ENCODE results near the gene N4BP2. TPM values are rescaled to one million over a fixed set of nuclear protein-coding genes. Genes with fewer than 3 reads are reported as not detected.

Gene N4BP2
- total and polyA plus RNA-seq, 4 donors, result 1.8 to 33.6 (median 5.9) TPM

DNA sequence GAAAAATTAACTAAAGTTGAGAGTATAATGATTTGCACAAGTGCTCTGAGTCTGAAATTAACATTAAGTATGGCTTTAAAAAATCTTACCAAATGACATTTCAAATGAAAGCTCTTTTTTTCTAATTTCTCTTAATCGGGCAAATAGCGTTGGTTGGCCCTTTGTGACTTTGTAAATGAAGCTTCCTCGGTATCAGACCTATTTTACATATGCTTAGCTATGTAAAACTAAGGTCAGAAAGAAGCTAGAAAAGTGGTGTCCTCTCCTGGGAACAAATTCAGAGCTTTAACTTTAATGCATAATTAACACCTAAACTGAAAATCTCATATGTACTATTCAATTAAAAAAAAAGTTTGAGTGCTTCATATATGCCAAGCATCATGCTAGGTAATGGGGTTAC lies 62.7 kb downstream of the N4BP2 start:
- 92 to 95% methylated on average over 3 of the region's 3 CpGs for WGBS, 2 donors
- H3K4me1 ChIP-seq (ENCODE audit: control insufficient read depth in 5 of 5, insufficient read depth in 5 of 5, low read length in 5 of 5), result no peaks in the 10 kb centered on the region
- no peak overlapping the region for H3K27ac ChIP-seq (ENCODE audit: low read depth in 1 of 2, low read length in 1 of 2)

DNA sequence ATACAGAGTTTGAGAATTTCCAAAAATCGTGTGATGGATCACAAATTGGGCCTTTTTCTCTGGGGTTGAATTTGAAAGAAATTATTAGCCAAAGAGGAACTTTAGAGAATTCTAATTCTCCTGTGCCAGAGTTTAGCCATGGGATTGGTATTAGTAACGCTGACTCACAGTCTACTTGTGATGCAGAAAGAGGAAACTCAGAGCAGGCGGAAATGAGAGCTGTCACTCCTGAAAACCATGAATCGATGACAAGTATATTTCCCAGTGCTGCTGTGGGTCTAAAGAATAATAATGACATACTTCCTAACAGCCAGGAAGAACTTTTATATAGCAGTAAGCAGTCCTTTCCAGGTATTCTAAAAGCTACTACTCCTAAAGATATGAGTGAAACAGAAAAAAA lies 64.9 kb downstream of the N4BP2 start:
- TF ChIP-seq, protein P1, sequence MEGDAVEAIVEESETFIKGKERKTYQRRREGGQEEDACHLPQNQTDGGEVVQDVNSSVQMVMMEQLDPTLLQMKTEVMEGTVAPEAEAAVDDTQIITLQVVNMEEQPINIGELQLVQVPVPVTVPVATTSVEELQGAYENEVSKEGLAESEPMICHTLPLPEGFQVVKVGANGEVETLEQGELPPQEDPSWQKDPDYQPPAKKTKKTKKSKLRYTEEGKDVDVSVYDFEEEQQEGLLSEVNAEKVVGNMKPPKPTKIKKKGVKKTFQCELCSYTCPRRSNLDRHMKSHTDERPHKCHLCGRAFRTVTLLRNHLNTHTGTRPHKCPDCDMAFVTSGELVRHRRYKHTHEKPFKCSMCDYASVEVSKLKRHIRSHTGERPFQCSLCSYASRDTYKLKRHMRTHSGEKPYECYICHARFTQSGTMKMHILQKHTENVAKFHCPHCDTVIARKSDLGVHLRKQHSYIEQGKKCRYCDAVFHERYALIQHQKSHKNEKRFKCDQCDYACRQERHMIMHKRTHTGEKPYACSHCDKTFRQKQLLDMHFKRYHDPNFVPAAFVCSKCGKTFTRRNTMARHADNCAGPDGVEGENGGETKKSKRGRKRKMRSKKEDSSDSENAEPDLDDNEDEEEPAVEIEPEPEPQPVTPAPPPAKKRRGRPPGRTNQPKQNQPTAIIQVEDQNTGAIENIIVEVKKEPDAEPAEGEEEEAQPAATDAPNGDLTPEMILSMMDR (IDR thresholded peaks at IDR 0.05; ENCODE audit: control extremely low read depth, extremely low read depth), result no peak
- 18 to 48% methylated on average over 4 of the region's 4 CpGs for WGBS, 2 donors
- Histone ChIP-seq H3K9me3 (ENCODE audit: control insufficient read depth in 4 of 4, insufficient read depth in 3 of 4, low read length in 3 of 4) (no peaks in the 10 kb centered on the region), H3K36me3 (ENCODE audit: control insufficient read depth in 4 of 4, insufficient read depth in 4 of 4, low read length in 4 of 4) (peaks cover 4 to 23% (median 6%) of the 10 kb centered on the region in 4 donors), H3K9ac (ENCODE audit: insufficient read depth in 1 of 2, low read length in 2 of 2) (no peak overlapping the region), H3K27ac (ENCODE audit: low read depth in 1 of 2, low read length in 1 of 2) (no peak overlapping the region), H3K4me3 (no peak overlapping the region), H3K4me1 (ENCODE audit: control insufficient read depth in 5 of 5, insufficient read depth in 5 of 5, low read length in 5 of 5) (no peaks in the 10 kb centered on the region), H3K27me3 (ENCODE audit: control insufficient read depth in 3 of 3, insufficient read depth in 3 of 3, low read length in 2 of 3) (no peaks in the 10 kb centered on the region)
- DNase-seq, result peak in 2 of 3 donors; percentile 41 to 54
- peak; percentile 75 for ATAC-seq (ENCODE audit: insufficient read depth, low FRiP score)

More for the DNA sequence above, 62.7 kb downstream of the N4BP2 start:
- TF ChIP-seq, protein P1 (IDR thresholded peaks at IDR 0.05; ENCODE audit: control extremely low read depth, extremely low read depth), result no peak
- Histone ChIP-seq H3K4me3 (no peak overlapping the region), H3K9me3 (ENCODE audit: control insufficient read depth in 4 of 4, insufficient read depth in 3 of 4, low read length in 3 of 4) (no peaks in the 10 kb centered on the region), H3K9ac (ENCODE audit: insufficient read depth in 1 of 2, low read length in 2 of 2) (no peak overlapping the region), H3K36me3 (ENCODE audit: control insufficient read depth in 4 of 4, insufficient read depth in 4 of 4, low read length in 4 of 4) (peaks cover 0 to 15% (median 3%) of the 10 kb centered on the region in 4 donors), H3K27me3 (ENCODE audit: control insufficient read depth in 3 of 3, insufficient read depth in 3 of 3, low read length in 2 of 3) (no peaks in the 10 kb centered on the region)
- ATAC-seq (ENCODE audit: insufficient read depth, low FRiP score) (no peak), DNase-seq (no peak)

DNA sequence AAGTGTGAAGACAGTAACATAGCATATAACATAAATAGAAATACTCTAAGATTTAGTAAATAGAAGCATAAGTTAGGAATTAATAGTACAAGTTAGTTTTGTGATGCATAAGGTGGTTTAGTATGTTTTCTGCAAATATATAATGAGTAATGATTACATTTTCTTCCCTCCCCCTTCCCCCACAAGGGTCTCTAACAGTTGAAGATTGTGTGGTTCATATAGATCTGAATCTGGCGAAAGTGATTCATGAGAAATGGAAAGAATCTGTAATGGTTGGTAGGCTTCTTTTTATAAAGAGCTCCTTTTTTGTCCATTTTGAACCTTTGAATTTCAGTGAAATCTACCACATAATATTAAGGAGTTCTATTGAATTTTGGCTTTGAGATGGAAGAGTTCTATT lies 66.3 kb downstream of the N4BP2 start:
- DNase-seq, result no peak
- no peak overlapping the region for H3K27ac ChIP-seq (ENCODE audit: low read depth in 1 of 2, low read length in 1 of 2)
- ATAC-seq (ENCODE audit: insufficient read depth, low FRiP score), result no peak
- H3K27me3 ChIP-seq (ENCODE audit: control insufficient read depth in 3 of 3, insufficient read depth in 3 of 3, low read length in 2 of 3), result no peaks in the 10 kb centered on the region
- H3K4me1 ChIP-seq (ENCODE audit: control insufficient read depth in 5 of 5, insufficient read depth in 5 of 5, low read length in 5 of 5), result no peaks in the 10 kb centered on the region
- TF ChIP-seq, protein P1 (IDR thresholded peaks at IDR 0.05; ENCODE audit: control extremely low read depth, extremely low read depth), result no peak
- no peak overlapping the region for H3K9ac ChIP-seq (ENCODE audit: insufficient read depth in 1 of 2, low read length in 2 of 2)
- peaks cover 0 to 21% (median 5%) of the 10 kb centered on the region in 4 donors for H3K36me3 ChIP-seq (ENCODE audit: control insufficient read depth in 4 of 4, insufficient read depth in 4 of 4, low read length in 4 of 4)
- H3K4me3 ChIP-seq, result no peak overlapping the region
- no peaks in the 10 kb centered on the region for H3K9me3 ChIP-seq (ENCODE audit: control insufficient read depth in 4 of 4, insufficient read depth in 3 of 4, low read length in 3 of 4)
- 100% methylated on average over 1 of the region's 1 CpG for WGBS, 2 donors

DNA sequence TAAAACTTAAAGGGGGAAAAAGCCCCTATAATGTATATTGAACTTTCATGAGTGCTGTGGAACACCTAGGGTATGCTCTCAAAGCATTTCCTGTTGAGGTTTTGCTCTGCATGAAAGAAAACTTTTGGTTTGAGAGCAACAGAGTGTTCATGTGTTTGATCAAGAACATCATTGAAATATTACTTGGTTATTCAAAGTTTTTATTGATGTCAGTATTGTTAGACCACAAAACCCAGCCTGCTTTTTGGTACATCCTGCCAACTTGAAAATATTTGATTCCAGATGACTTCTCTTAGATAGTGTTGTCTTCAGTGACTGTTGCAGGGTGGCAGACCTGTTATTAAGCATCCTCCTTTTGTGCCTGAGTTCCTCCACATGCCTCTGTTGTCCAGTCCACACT lies 68.0 kb downstream of the N4BP2 start:
- TF ChIP-seq, protein P1 (IDR thresholded peaks at IDR 0.05; ENCODE audit: control extremely low read depth, extremely low read depth), result no peak
- no peak overlapping the region for H3K27ac ChIP-seq (ENCODE audit: low read depth in 1 of 2, low read length in 1 of 2)
- no peaks in the 10 kb centered on the region for H3K27me3 ChIP-seq (ENCODE audit: control insufficient read depth in 3 of 3, insufficient read depth in 3 of 3, low read length in 2 of 3)
- no peaks in the 10 kb centered on the region for H3K4me1 ChIP-seq (ENCODE audit: control insufficient read depth in 5 of 5, insufficient read depth in 5 of 5, low read length in 5 of 5)
- no peak overlapping the region for H3K4me3 ChIP-seq
- H3K9ac ChIP-seq (ENCODE audit: insufficient read depth in 1 of 2, low read length in 2 of 2), result no peak overlapping the region
- no peaks in the 10 kb centered on the region for H3K9me3 ChIP-seq (ENCODE audit: control insufficient read depth in 4 of 4, insufficient read depth in 3 of 4, low read length in 3 of 4)
- peaks cover 0 to 16% (median 5%) of the 10 kb centered on the region in 4 donors for H3K36me3 ChIP-seq (ENCODE audit: control insufficient read depth in 4 of 4, insufficient read depth in 4 of 4, low read length in 4 of 4)
- ATAC-seq (ENCODE audit: insufficient read depth, low FRiP score) (no peak), DNase-seq (no peak)

Measured in lung (tissue), 12 donors.